Trophoblast cell (in vitro differentiated cells and primary cell): ENCODE measurements around the gene RETREG1.
A peak's percentile ranks its signal among the peaks of the same experiment; 100 is the strongest.

Experiments used
- DNase-seq, 2 donors: peaks; one replicate each; pipeline ENCODE4 v3.0.0-alpha.2; 2016
- H2AFZ ChIP-seq: 2 replicates; pipeline ENCODE4 v1.6.1; 2013; ENCODE audit warnings: low read length, moderate library complexity, mild to moderate bottlenecking; ENCODE audit not compliant: insufficient read depth, poor library complexity
- H2AK5ac ChIP-seq: 2 replicates; pipeline ENCODE4 v1.6.1; 2013; ENCODE audit warnings: mild to moderate bottlenecking, low read length
- H2BK120ac ChIP-seq: 2 replicates; pipeline ENCODE4 v1.6.1; 2013; ENCODE audit warnings: low read length, mild to moderate bottlenecking, moderate library complexity; ENCODE audit not compliant: insufficient read depth, poor library complexity
- H2BK12ac ChIP-seq: 2 replicates; pipeline ENCODE4 v1.6.1; 2013; ENCODE audit warnings: mild to moderate bottlenecking, low read length, moderate library complexity
- H2BK5ac ChIP-seq: 2 replicates; pipeline ENCODE4 v1.6.1; 2013; ENCODE audit warnings: low read length, low read depth, moderate library complexity, mild to moderate bottlenecking; ENCODE audit not compliant: poor library complexity
- H3K14ac ChIP-seq: 2 replicates; pipeline ENCODE4 v1.6.1; 2013; ENCODE audit warnings: mild to moderate bottlenecking, low read length
- H3K18ac ChIP-seq: 2 replicates; pipeline ENCODE4 v1.6.1; 2013; ENCODE audit warnings: mild to moderate bottlenecking, low read length
- H3K23ac ChIP-seq: 2 replicates; pipeline ENCODE4 v1.6.1; 2013; ENCODE audit warnings: low read length
- H3K27ac ChIP-seq: 2 replicates; pipeline ENCODE4 v1.5.1; 2013; ENCODE audit warnings: low read depth, mild to moderate bottlenecking, inconsistent platforms, low read length, moderate library complexity
- H3K27me3 ChIP-seq: 2 replicates; pipeline ENCODE4 v1.6.1; 2013; ENCODE audit warnings: inconsistent platforms, mild to moderate bottlenecking, low read length, moderate library complexity; ENCODE audit not compliant: insufficient read depth
- H3K36me3 ChIP-seq, 2 experiments: 1 replicate in 1 of 2; 2 replicates in 1 of 2; pipeline ENCODE4 v1.6.1; 2013; ENCODE audit warnings: low read length in 2 of 2, mild to moderate bottlenecking in 2 of 2, moderate library complexity in 1 of 2; ENCODE audit not compliant: insufficient read depth in 2 of 2, control insufficient read depth in 1 of 2
- H3K4ac ChIP-seq: 2 replicates; pipeline ENCODE4 v1.6.1; 2013; ENCODE audit warnings: low read depth, mild to moderate bottlenecking, low read length, moderate library complexity
- H3K4me1 ChIP-seq, 2 experiments: 1 replicate in 1 of 2; 2 replicates in 1 of 2; pipeline ENCODE4 v1.6.1; 2013; ENCODE audit warnings: low read length in 2 of 2, mild to moderate bottlenecking in 2 of 2, moderate library complexity in 1 of 2; ENCODE audit not compliant: insufficient read depth in 2 of 2, control insufficient read depth in 1 of 2
- H3K4me2 ChIP-seq: 2 replicates; pipeline ENCODE4 v1.6.1; 2013; ENCODE audit warnings: inconsistent platforms, mild to moderate bottlenecking, low read length, moderate library complexity
- H3K4me3 ChIP-seq: 2 replicates; pipeline ENCODE4 v1.5.1; 2013; ENCODE audit warnings: mild to moderate bottlenecking, low read depth, low read length, inconsistent platforms
- H3K79me1 ChIP-seq: one replicate; pipeline ENCODE4 v1.6.1; 2013; ENCODE audit warnings: low read length
- H3K79me2 ChIP-seq: 2 replicates; pipeline ENCODE4 v1.6.1; 2013; ENCODE audit warnings: low read length, mild to moderate bottlenecking; ENCODE audit not compliant: control insufficient read depth, insufficient read depth, poor library complexity
- H3K9ac ChIP-seq: 2 replicates; pipeline ENCODE4 v1.6.1; 2013; ENCODE audit warnings: mild to moderate bottlenecking, low read length
- H3K9me3 ChIP-seq: 2 replicates; pipeline ENCODE4 v1.6.1; 2013; ENCODE audit warnings: low read depth, mild to moderate bottlenecking, control low read depth, inconsistent platforms, low read length; ENCODE audit not compliant: insufficient read depth
- H4K12ac ChIP-seq: 2 replicates; pipeline ENCODE4 v1.6.1; 2013; ENCODE audit warnings: low read depth, mild to moderate bottlenecking, low read length, moderate library complexity
- H4K8ac ChIP-seq: 2 replicates; pipeline ENCODE4 v1.6.1; 2013; ENCODE audit warnings: low read depth, mild to moderate bottlenecking, low read length, moderate library complexity
- H4K91ac ChIP-seq: one replicate; pipeline ENCODE4 v1.6.1; 2013; ENCODE audit warnings: low read depth, mild to moderate bottlenecking, low read length, moderate library complexity
- WGBS: extraction: QIAGEN DNeasy Blood & Tissue Kit; methylation state at CpG from one replicate; pipeline ENCODE4 v1.1.7; 2013; ENCODE audit warnings: missing lambda C conversion rate; ENCODE audit not compliant: insufficient read length, insufficient coverage; ENCODE audit errors: extremely low coverage; 5-methylcytosine and 5-hydroxymethylcytosine counted together

RETREG1 gene

GRCh38 chr5:16663840-16664239 lies 47.0 kb upstream of the RETREG1 start:
- Histone ChIP-seq H3K18ac (no peak overlapping the region), H3K36me3 (peaks cover 28 to 36% of the 10 kb centered on the region in 2 experiments), H3K4ac (no peak overlapping the region), H3K27me3 (no peaks in the 10 kb centered on the region), H3K79me2 (no peaks in the 10 kb centered on the region), H3K14ac (no peak overlapping the region), H2AFZ (no peak overlapping the region), H3K9ac (no peak overlapping the region), H3K79me1 (no peaks in the 10 kb centered on the region), H2BK5ac (no peak overlapping the region), H3K9me3 (no peaks in the 10 kb centered on the region), H2BK12ac (no peak overlapping the region), H3K4me3 (no peak overlapping the region), H4K12ac (no peak overlapping the region), H3K4me1 (no peaks in the 10 kb centered on the region), H3K4me2 (no peak overlapping the region), H3K27ac (no peak overlapping the region), H2AK5ac (no peak overlapping the region), H4K91ac (no peak overlapping the region), H2BK120ac (no peak overlapping the region), H4K8ac (no peak overlapping the region), H3K23ac (no peak overlapping the region)
- DNase-seq = no peak
- WGBS = no CpG with 5 or more reads among the region's 4 CpGs

- Histone ChIP-seq H3K4ac (no peak overlapping the region), H3K4me1 (no peaks in the 10 kb centered on the region), H3K4me2 (no peak overlapping the region), H3K4me3 (no peak overlapping the region), H3K14ac (no peak overlapping the region), H2BK120ac (no peak overlapping the region), H4K91ac (no peak overlapping the region), H4K12ac (no peak overlapping the region), H3K27ac (no peak overlapping the region), H2AK5ac (no peak overlapping the region), H3K36me3 (peaks cover 13 to 17% of the 10 kb centered on the region in 2 experiments), H3K9me3 (no peaks in the 10 kb centered on the region), H2AFZ (no peak overlapping the region), H3K23ac (no peak overlapping the region), H3K79me2 (no peaks in the 10 kb centered on the region), H3K18ac (no peak overlapping the region), H3K79me1 (no peaks in the 10 kb centered on the region), H2BK12ac (no peak overlapping the region), H2BK5ac (no peak overlapping the region), H3K9ac (no peak overlapping the region), H4K8ac (no peak overlapping the region), H3K27me3 (no peaks in the 10 kb centered on the region)
- WGBS = no CpG with 5 or more reads among the region's 2 CpGs
- no peak for DNase-seq
These were observed 44.9 kb upstream of the RETREG1 start for GRCh38 chr5:16661713-16662112.

- H4K8ac ChIP-seq = no peak overlapping the region
- H3K4me2 ChIP-seq = no peak overlapping the region
- peaks cover 6 to 10% of the 10 kb centered on the region in 2 experiments for H3K36me3 ChIP-seq
- H3K14ac ChIP-seq = no peak overlapping the region
- no peak overlapping the region for H3K9ac ChIP-seq
- no peak overlapping the region for H3K23ac ChIP-seq
- no peaks in the 10 kb centered on the region for H3K79me1 ChIP-seq
- no peak overlapping the region for H2AK5ac ChIP-seq
- no peak overlapping the region for H3K4me3 ChIP-seq
- no peaks in the 10 kb centered on the region for H3K79me2 ChIP-seq
- H3K4me1 ChIP-seq = no peaks in the 10 kb centered on the region
- H2BK5ac ChIP-seq = no peak overlapping the region
- no peak overlapping the region for H3K18ac ChIP-seq
- H3K4ac ChIP-seq = no peak overlapping the region
- no CpG with 5 or more reads among the region's 5 CpGs for WGBS
- no peak for DNase-seq
- no peaks in the 10 kb centered on the region for H3K9me3 ChIP-seq
- no peak overlapping the region for H4K12ac ChIP-seq
- H3K27ac ChIP-seq = no peak overlapping the region
- no peak overlapping the region for H2BK120ac ChIP-seq
- no peaks in the 10 kb centered on the region for H3K27me3 ChIP-seq
- H2BK12ac ChIP-seq = no peak overlapping the region
- H4K91ac ChIP-seq = no peak overlapping the region
- H2AFZ ChIP-seq = no peak overlapping the region
These were observed 44.2 kb upstream of the RETREG1 start for GRCh38 chr5:16660982-16661381.

GRCh38 chr5:16659536-16659935 lies 42.7 kb upstream of the RETREG1 start:
- H2BK12ac ChIP-seq = no peak overlapping the region
- H4K91ac ChIP-seq = no peak overlapping the region
- H4K8ac ChIP-seq = no peak overlapping the region
- no peak overlapping the region for H3K14ac ChIP-seq
- H3K4ac ChIP-seq = no peak overlapping the region
- WGBS = no CpG with 5 or more reads among the region's 1 CpG
- no peak overlapping the region for H3K27ac ChIP-seq
- H3K4me1 ChIP-seq = no peaks in the 10 kb centered on the region
- no peak overlapping the region for H2BK120ac ChIP-seq
- DNase-seq = peak; percentile 45 to 91
- no peaks in the 10 kb centered on the region for H3K79me1 ChIP-seq
- H3K79me2 ChIP-seq = no peaks in the 10 kb centered on the region
- no peaks in the 10 kb centered on the region for H3K9me3 ChIP-seq
- peaks cover 5 to 6% of the 10 kb centered on the region in 2 experiments for H3K36me3 ChIP-seq
- no peak overlapping the region for H3K9ac ChIP-seq
- no peak overlapping the region for H3K4me3 ChIP-seq
- H4K12ac ChIP-seq = no peak overlapping the region
- H3K27me3 ChIP-seq = no peaks in the 10 kb centered on the region
- H2AK5ac ChIP-seq = no peak overlapping the region
- no peak overlapping the region for H3K18ac ChIP-seq
- H3K23ac ChIP-seq = no peak overlapping the region
- H2AFZ ChIP-seq = no peak overlapping the region
- no peak overlapping the region for H3K4me2 ChIP-seq
- no peak overlapping the region for H2BK5ac ChIP-seq
